Activated CD8-positive, alpha-beta memory T cell treated with anti-CD3 and anti-CD28 coated beads for 24 hours (primary cell): ENCODE measurements around the gene PTPRK.
"Not testable (repeated sequence)": the region's sequence is repeated elsewhere in the genome, so short reads cannot be mapped to it uniquely, and the experiment has no call there.

ENCODE experiments used
- DNase-seq: peaks from one replicate; pipeline ENCODE4 v3.0.0-alpha.2; 2020

PTPRK gene

GRCh38 chr6:127938701-127939100 lies 581.7 kb downstream of the PTPRK start:
- DNase-seq, result no peak

GRCh38 chr6:127937747-127938146 lies 582.7 kb downstream of the PTPRK start:
- no peak for DNase-seq

- DNase-seq, result no peak
Measured at GRCh38 chr6:127937102-127937501, 583.3 kb downstream of the PTPRK start.

- no peak for DNase-seq
Measured at GRCh38 chr6:127934956-127935355, 585.4 kb downstream of the PTPRK start.

- no peak for DNase-seq
Measured at GRCh38 chr6:127933852-127934840, 586.3 kb downstream of the PTPRK start.

- DNase-seq, result no peak
Measured at GRCh38 chr6:127933137-127933536, 587.3 kb downstream of the PTPRK start.

GRCh38 chr6:127932708-127933107 lies 587.7 kb downstream of the PTPRK start:
- no peak for DNase-seq

GRCh38 chr6:127926441-127926840 lies 594.0 kb downstream of the PTPRK start:
- not testable (repeated sequence) for DNase-seq

- DNase-seq, result no peak
Measured at GRCh38 chr6:127924440-127924839, 596.0 kb downstream of the PTPRK start.

GRCh38 chr6:127924031-127924430 lies 596.4 kb downstream of the PTPRK start:
- DNase-seq, result no peak

- no peak for DNase-seq
Measured at GRCh38 chr6:127923135-127923534, 597.3 kb downstream of the PTPRK start.

GRCh38 chr6:127921982-127922381 lies 598.4 kb downstream of the PTPRK start:
- DNase-seq, result no peak

- DNase-seq, result no peak
Measured at GRCh38 chr6:127920804-127921203, 599.6 kb downstream of the PTPRK start.
